GM23338 (cell line): ENCODE measurements around the gene MAFF.

ENCODE experiments used
- CREB1 ChIP-seq: fragments of 250-450 bp; sonication (Bioruptor Pico); IDR thresholded peaks from 2 replicates; pipeline ENCODE4 v1.5.0; 2020; ENCODE audit warnings: low read depth, mild to moderate bottlenecking, moderate library complexity
- CTCF ChIP-seq, 2 experiments: fragments of 200-600 bp in 1 of 2; sonication (generic) in 1 of 2; conservative IDR thresholded peaks; 2 replicates each; pipeline versions ENCODE4 v1.5.1 to v1.6.1; 2016 to 2017; ENCODE audit warnings: antibody characterized with exemption in 2 of 2, low read depth in 2 of 2, mild to moderate bottlenecking in 2 of 2, moderate library complexity in 1 of 2
- EZH2 ChIP-seq: fragments of 200-600 bp; sonication (generic); IDR thresholded peaks from one replicate; pipeline ENCODE4 v1.8.0; 2017; ENCODE audit warnings: antibody characterized with exemption, mild to moderate bottlenecking, low read depth; ENCODE audit not compliant: unreplicated experiment
- EZH2phosphoT487 ChIP-seq: fragments of 200-600 bp; sonication (generic); IDR thresholded peaks from one replicate; pipeline ENCODE4 v1.8.1; 2018; ENCODE audit warnings: antibody characterized with exemption; ENCODE audit not compliant: unreplicated experiment
- JUNB ChIP-seq: IDR thresholded peaks from one replicate; pipeline ENCODE4 v1.6.1; 2016; ENCODE audit warnings: antibody characterized with exemption; ENCODE audit not compliant: unreplicated experiment
- POLR2AphosphoS5 ChIP-seq: IDR thresholded peaks from 2 replicates; pipeline ENCODE4 v1.6.1; 2016; ENCODE audit warnings: antibody characterized with exemption, low read depth
- REST ChIP-seq: IDR thresholded peaks from one replicate; pipeline ENCODE4 v1.6.1; 2018; ENCODE audit warnings: antibody characterized with exemption; ENCODE audit not compliant: unreplicated experiment
- STAT1 ChIP-seq: IDR thresholded peaks from one replicate; pipeline ENCODE4 v1.6.1; 2016; ENCODE audit warnings: antibody characterized with exemption; ENCODE audit not compliant: unreplicated experiment
- ZNF114 ChIP-seq: fragments of 250-450 bp; sonication (Bioruptor Pico); IDR thresholded peaks from 2 replicates; pipeline ENCODE4 v1.5.0; 2020; ENCODE audit warnings: mild to moderate bottlenecking, moderate library complexity

DNA sequence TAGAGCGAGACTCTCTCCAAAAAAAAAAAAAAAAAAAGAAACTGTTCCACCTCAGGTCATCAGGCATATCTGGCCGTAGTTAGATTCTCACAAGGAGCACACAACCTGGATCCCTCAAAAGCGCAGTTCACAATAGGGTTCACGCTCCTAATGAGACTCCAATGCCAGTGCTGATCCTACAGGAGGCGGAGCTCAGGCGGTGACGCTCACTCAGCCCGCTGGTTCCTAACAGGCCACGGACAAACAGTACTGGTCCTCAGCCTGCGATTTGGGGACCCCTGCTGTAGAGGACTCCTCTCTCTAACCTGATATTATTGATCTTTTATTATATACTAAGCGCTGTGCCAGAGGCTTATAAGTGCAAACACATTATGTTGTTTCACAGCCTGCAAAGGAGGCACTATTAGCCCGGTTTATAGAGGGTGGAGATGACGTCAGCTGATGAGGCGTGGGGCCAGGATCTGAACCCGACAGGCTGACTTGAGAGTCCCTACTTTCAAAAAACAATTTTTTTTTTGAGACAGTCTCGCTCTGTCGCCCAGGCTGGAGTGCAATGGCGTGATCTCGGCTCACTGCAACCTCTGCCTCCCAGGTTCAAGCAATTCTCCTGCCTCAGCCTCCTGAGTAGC, 4.9 kb upstream of the MAFF start:
- TF ChIP-seq REST (no peak), CTCF (conservative IDR thresholded peaks at IDR 0.05; ENCODE audit: low read depth in 2 of 2) (no peak; a peak in 1 of 4 replicates), POLR2AphosphoS5 (no peak), ZNF114 (CRISPR knock-in tag) (no peak), EZH2 (no peak), EZH2phosphoT487 (no peak), STAT1 (no peak), CREB1 (CRISPR knock-in tag) (no peak), JUNB (no peak)
